HG02623 (cell line): Measurements from ENCODE around the gene INTU.
"Not testable (repeated sequence)": the region's sequence is repeated elsewhere in the genome, so short reads cannot be mapped to it uniquely, and the experiment has no call there.

ENCODE experiments used
- ATAC-seq: cut with Tn5 transposase; IDR thresholded peaks from one replicate; pipeline ENCODE4 v1.9.1; 2021; ENCODE audit warnings: moderate library complexity; ENCODE audit not compliant: unreplicated experiment

Gene INTU

DNA sequence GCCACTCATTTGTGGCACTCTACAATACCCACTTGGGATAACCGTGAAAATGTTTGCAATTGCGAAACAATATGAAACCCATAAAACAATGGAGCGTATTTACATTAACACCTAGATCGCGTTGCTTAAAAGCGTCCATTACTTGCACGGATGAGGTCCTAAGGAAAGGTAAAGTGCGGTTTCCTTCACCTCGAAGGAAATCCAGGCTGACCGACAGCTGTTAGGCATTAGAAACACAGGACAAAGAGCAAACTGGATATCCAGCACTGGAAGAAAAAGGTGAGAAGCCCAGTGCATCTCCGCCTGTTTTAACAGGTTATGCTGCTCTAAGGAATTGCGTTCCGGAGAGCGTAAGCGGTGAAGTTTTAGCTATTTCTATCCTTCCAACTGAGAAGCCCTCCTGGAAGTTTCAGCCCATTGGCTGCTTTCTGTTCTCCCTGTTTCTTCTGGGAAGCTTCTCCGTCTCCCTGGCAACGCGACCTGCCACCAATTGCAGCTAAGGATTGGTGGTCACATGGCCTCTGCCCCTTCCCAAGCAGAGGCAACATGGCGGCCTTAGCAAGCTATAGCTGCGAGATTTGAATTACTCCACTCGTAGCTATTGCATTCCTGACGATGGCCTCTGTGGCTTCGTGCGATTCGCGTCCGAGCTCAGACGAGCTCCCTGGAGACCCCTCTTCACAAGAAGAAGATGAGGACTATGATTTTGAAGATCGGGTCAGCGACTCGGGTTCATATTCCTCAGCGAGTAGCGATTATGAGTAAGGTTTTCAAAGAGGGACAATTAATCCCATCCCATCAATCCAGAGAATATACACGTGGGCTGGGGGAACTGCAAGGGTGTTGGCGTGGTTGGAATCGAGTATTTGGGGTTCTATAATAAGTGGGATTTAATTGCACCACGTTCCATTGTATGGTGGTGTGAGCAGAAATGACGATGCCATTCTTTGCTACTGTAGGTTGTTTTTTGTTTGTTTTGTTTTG lies at the start of gene INTU:
TSS of gene INTU (plus strand) at position 538 of the 984 bp plus-strand sequence. CDS start at position 616, 78 bp downstream.
- ATAC-seq, result peak; percentile 99

DNA sequence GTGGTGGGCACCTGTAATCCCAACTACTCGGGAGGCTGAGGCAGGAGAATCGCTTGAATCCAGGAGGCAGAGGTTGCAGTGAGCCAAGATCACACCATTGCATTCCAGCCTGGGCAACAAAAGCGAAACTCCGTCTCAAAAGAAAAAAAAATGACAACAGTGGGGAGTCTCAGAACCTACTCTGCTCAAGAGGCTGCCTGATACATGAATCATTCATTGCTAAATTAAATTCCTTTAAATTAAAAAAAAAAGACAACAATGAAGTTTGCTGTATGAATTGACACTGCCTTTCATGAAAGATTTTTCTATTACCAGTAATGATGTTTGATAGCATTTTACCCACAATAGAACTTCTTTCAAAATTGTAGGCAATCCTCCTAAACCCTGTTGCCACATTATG lies 46.3 kb upstream of the INTU start:
- ATAC-seq, result not testable (repeated sequence)

DNA sequence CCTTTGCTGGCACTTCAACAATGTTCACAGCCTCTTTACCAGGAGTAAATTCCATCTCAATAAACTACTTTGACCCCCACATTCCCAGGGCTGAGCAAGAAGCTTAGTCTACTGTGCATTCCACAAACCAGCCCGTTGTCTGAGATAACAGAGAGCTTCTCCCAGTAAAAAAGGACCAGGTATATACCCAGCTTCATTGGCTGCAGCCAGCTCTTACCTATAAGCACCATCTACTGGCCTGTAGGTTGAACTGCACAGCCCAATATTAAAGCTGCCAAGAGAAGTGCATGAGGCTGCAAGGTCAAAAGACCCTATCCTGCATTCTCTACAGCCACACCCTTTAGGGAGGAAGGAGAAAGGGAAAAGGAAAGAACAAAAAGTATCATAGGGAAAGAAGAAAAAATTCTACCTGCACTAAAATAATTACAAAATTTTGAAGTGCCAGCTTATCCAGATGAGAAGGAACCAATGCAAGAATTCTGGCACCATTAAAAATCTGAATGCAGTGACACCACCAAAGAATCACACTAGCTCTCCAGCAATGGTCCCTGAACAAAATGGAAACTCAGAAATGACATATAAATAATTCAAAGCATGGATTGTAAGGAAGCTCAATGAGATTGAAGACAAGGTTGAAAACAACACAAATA lies 45.7 kb upstream of the INTU start:
- ATAC-seq, result peak; percentile 99

DNA sequence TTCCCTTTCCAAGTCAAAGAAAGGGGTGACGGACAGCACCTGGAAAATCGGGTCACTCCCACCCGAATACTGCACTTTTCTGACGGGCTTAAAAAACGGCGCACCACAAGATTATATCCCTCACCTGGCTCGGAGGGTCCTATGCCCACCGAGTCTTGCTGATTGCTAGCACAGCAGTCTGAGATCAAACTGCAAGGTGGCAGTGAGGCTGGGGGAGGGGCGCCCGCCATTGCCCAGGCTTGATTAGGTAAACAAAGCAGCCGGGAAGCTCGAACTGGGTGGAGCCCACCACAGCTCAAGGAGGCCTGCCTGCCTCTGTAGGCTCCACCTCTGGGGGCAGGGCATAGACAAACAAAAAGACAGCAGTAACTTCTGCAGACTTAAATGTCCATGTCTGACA lies 43.6 kb upstream of the INTU start:
- not testable (repeated sequence) for ATAC-seq

DNA sequence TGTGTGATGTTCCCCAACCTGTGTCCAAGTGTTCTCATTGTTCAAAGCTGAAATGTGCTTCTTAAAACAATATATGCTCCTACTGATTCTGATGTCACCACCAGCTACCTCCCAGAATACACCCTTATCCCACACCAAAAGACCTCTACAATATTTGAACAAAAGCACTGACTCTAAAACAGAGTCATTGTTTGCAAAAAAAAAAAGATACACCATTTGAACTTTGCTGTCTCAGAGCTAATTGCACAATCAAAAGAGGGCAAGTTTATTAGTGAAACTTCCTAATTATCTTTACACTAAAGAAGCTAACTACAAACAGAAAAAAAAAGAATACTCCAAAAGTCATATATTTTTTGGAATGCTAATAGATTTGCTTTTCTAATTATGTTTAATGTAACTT lies 34.1 kb upstream of the INTU start:
- ATAC-seq, result no peak

DNA sequence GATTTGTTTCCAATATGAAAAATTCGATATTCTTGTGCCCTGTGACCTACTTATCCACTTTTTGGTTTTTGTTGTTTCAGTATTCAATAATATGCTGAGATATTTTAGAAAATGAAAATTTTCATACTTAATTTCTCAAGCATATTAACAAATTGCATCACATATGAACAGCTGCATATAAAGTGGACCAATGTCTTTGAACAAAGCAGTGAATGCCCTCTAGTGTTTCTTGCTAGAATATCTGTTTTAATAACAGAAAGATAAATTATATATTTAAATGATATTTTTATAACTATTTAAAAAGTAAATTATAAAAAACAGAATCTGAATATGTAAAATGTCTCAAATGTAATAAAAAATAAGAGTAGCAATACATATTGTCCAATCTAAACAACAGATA lies 31.7 kb upstream of the INTU start:
- no peak for ATAC-seq

DNA sequence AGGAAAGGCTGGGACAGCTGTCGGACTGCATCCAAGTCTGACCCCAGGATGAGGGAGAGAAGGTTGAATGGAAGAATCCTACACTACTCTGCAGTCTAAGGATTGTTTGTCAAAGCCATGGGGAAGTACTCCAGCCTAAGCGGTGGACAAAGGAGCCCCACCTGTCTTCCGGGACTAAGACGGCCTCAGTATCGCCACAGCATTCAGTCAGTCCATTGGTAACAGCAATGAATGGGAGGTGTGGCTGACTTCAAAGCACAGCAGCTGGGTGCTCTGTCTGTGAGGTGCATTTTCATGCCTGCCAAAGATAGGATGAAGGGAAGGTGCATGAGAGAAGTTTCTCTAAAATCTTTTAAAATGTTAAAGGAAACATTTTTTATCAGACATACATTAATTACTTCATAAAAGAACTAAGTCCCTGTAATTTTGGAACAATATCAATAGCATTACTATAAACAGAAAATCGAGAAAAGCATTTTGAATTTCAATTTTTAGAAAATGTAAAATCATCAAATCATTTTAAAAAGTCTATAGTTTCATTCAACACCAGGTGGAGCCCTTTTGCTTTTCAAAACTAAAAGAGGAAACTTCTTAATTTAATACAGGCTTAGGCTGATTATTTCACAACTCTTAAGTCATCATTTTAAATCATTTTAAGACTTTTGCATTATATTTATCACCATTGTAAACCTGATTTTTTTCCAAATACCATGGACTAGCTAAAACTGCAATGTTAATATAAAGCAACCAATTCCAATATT lies 27.6 kb upstream of the INTU start:
- ATAC-seq, result no peak

DNA sequence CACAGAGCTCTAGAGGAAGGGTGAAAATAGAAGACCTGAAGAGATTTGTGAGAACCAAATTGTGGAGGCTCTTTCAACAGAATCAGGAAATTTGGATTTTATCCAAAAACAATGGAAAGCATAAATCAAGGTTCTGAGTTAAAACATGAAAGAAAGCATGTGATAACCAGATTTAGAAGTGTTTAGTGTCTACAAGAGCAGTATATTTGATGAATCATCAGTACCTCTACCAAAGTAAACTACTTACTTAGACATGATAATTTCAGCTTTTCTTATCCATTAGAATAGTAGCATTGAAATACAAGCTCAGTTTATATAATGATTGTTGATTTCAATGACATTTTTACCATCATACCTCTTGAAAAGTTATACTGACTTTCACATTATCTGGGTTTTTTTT lies 25.9 kb upstream of the INTU start:
- ATAC-seq, result no peak

DNA sequence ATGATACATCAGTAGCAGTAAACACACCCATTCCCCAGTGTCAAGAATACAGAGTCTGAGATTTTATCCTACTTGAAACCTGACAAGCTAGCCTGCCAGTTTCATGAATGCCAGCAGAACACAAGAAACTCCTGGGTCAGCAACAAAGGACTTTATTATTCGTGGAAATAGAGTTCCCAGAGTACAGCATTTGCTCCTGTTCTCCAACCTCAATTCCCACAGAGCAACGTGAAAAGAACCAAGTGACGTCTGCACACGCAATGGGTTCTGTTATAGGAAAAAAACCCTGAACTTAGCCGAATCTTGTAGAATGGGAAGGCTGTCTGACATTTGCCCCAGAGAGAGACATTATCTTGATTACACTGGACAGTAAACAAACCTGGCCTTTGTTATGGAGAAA lies 23.3 kb upstream of the INTU start:
- no peak for ATAC-seq

DNA sequence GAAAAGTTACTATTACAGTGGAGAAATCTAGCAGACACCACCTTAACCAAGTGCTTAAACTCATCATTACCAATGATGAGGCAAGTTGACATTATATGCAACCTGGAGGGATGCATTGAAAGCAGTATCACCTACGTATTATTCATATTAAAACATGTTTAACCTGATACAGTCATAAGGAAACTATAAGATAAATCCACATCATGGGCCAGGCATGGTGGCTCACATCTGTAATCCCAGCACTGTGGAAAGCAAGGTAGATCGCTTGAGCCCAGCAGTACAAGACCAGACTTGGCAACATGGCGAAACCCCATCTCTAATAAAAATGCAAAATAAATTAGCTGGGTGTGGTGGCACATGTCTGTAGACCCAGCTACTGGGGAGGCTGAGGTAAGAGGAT lies 22.3 kb upstream of the INTU start:
- no peak for ATAC-seq

DNA sequence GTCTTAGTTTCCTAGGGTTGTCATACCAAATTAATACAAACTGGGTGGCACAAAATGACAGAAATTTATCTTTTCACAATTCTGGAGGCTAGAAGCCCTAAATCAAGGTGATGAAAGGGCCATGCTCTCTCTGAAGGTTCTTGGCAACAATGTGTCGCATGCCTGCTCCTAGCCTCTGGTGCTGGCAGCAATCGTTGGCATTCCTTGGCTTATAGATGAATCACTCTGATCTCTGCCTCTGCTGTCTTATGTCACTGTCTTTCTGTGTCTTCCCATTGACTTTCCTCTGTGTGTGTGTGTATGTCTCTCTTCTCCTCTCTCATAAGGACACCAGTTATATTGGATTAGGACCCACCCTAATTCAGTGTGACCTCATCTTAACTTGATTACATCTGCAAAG lies 15.9 kb upstream of the INTU start:
- no peak for ATAC-seq

DNA sequence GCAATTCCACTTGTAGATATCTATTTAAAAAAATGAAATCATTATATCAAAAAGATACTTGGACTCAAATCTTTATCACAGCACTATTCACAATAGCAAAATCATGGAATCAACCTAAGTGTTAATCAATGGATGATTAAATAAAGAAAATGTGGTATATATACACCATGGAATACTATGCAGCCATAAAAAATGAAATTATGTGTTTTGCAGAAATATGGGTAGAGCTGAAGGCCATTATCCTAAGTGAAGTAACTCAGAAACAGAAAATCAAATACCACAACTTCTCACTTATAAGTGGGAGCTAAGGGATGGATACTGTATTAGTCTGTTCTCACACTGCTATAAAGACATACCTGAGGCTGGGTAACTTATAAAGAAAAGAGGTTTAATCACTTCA lies 14.3 kb upstream of the INTU start:
- no peak for ATAC-seq

DNA sequence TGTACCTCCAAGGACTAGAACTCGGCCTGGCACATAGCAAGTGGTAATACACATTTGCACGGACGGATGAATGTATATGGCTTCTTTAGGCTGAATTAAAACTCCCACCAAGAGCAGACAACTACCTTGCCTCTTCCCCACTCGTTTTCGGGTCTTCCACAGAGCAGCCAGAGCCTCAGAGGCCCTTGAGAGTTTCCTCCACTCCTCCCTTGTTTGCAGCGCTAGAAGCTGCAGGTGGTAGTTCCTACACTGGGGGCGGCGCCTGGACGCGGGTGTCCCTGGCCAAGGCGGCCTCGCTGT lies 10.2 kb upstream of the INTU start:
- no peak for ATAC-seq

DNA sequence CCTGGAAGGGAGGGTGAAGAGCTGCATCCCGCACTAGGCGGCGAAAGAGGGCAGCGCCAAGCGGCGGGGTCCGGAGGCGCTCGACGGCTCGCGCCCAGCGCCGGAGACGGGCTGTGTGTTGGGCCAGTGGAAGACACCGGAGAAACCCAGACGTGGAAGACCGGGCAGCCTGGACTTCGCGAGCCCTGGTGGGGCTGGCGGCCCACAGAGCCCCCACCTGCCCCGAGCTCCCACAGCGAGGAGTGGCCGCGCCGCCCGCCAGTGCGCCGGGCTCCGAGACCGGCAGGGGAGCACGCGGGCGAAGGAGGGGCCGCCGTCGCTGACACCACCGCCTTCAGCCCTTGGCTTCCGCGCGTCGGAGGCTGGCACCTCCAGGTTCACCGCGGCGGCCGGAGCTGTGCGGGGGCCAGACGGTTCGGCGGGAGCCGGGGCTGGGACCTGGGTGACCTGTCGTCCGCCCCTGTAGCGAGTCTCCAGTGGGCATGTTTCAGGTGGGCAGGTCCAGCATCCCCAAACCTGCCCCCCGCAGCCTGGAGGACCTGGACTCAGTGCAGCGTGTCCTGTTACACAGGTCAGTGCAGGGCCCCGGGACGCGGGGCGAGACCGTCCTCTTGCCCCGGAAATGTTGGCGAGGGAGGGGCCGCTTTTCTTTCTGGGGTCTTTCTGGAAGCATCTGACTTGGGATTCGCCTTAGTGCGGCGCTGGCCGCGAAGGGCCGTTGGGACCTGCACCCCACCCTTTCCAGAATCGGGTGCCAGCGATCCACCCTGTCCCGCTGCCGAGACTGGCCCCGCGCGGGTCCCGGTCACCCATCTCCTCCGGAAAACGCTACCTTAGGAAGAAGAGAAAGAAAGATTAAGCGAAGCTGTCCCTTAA lies 9.6 kb upstream of the INTU start:
- ATAC-seq, result peak; percentile 44

DNA sequence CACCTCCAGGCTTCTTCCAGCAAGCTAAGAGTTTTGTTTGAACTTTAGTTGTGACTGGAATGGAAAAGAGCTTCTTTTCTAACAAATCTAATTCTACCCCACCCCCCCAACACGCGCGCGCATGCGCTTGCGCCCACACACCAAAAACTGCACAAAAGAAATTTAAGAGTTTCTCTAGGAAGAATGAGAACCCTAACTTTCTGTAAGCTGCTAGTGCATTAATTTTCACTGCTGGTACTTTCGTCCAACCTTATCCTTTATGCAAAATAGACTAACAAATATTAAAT lies 9.0 kb upstream of the INTU start:
- no peak for ATAC-seq

DNA sequence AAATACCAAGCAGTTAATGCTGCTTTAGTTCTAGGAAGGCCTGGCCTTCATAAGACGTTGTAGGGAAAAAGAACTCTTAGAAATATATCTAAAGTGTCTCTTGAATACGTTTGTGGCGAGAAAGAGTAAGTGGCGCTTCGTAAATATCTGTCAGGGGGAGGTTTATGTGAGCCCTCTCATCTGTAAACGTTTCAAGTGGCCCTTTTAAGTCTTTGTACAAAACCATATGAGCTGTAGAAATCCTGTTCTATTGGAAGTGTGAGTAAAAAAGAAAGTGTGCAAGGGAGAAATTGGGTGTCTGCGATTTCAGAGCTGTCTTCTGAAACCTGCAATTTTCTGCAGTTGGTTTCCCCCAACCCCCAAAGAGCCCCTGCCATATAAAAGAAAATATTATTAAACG lies 8.6 kb upstream of the INTU start:
- no peak for ATAC-seq

DNA sequence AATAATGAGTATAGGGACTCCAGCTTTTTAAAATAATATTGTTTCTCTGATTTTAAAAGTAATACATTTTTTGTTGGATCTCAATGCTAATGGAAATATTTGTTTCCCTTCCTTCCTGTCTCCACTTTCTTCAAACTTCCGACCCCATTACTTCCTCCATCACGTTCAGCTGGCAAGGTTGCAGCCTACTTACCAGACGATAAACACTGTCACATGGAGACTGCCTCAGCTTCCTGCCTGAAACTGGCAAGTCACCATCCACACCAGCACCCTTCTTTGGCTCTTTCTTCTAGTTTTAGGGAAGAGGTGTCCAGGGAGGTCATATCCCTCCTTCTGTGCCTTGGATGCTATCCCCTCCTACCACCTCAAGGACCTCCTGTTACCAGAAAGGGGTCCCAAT lies 3.4 kb upstream of the INTU start:
- no peak for ATAC-seq

DNA sequence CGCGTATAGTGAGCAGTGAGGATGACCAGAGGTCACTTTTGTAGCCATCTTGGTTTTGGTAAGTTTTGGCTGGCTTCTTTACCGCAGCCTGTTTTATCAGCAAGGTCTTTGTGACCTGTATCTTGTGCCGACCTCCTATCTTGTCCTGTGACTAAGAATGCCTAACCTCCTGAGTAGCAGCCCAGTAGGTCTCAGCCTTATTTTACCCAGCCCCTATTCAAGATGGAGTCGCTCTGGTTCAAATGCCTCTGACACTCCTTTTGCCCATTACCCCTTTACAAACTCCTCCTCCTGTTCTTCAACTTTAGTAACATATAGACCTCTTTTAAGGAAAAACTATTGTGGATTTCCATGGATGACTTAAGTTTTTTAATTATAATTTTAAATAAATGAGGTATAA lies 2.6 kb upstream of the INTU start:
- no peak for ATAC-seq

DNA sequence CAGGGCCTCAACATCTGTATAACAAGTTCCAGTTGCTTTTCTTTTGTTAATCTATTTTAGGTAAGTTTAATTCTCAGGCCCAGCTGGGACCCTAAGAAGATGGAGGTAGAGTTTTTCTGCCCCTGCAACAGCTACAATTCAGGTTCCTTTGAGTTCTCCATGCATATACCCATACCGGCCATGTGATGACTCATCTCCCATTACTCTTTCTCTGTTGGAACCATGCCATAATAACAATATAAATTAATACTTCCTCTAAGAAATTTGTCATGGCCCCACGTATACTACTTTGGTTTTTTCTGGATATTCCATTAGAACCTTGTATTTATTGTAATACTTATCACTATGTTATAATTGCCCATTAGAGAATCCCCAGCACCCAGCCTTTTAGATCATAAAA lies 1.3 kb upstream of the INTU start:
- no peak for ATAC-seq

DNA sequence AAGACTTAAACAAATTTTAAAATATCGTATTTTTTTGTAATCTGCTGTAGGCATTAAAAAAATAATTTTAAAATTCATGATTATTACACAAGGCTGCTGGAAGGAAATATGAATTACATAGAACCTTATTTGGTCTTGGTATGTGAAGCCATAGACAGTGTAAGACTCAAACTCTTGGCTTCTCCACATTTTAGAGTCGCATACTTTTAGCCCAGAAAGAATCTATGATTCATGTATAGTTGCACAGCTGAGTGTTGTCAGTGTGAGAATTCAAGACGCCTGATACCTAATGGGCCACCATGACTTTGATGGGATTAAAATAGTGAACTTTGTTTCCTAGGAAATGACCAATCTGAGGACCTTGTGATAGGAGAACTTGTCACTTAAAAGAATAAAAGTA lies 1.4 kb downstream of the INTU start:
- ATAC-seq, result no peak

DNA sequence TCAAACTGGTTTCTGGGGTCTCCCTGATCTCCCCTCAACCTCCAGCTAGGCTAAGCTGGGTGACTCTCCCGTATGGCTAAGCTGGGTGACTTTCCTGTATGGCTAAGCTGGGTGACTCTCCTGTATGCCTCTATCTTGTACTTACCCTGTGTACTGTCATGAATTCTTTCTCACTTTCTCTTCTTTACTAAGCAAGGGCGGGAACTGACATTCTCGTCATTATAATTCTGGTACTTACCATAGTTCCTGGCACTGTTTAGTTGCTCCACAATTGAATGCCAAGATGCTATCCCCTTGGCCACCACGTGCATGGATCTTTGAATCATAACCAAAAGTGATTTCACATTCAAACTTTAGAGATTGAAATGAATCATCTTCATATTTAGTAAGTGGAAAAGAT lies 8.8 kb downstream of the INTU start:
- no peak for ATAC-seq
